Skeletal muscle tissue (tissue), 4 donors: ENCODE measurements around the gene DPYD. TPM values are rescaled to one million over a fixed set of nuclear protein-coding genes. Genes with fewer than 3 reads are reported as not detected.
A peak's percentile ranks its signal among the peaks of the same experiment; 100 is the strongest.

Experiments used
- H3K27ac ChIP-seq: one replicate; pipeline ENCODE4 v1.7.0; 2013; ENCODE audit warnings: mild to moderate bottlenecking, low read depth, low read length, inconsistent platforms
- H3K27me3 ChIP-seq, 3 donors: one replicate each; pipeline ENCODE4 v1.7.0; 2013; ENCODE audit warnings: low read length in 3 of 3; ENCODE audit not compliant: control insufficient read depth in 3 of 3, insufficient read depth in 3 of 3
- H3K36me3 ChIP-seq, 3 donors: one replicate each; pipeline ENCODE4 v1.7.0; 2013; ENCODE audit warnings: low read length in 3 of 3; ENCODE audit not compliant: control insufficient read depth in 3 of 3, insufficient read depth in 3 of 3
- H3K4me1 ChIP-seq, 3 donors: one replicate each; pipeline ENCODE4 v1.7.0; 2013; ENCODE audit warnings: low read length in 3 of 3, mild to moderate bottlenecking in 3 of 3; ENCODE audit not compliant: control insufficient read depth in 3 of 3, insufficient read depth in 3 of 3
- H3K4me3 ChIP-seq, 3 donors: one replicate each; pipeline ENCODE4 v1.7.0; 2013; ENCODE audit warnings: low read length in 3 of 3
- H3K9ac ChIP-seq, 3 donors: one replicate each; pipeline ENCODE4 v1.7.0; 2013; ENCODE audit warnings: low read length in 3 of 3, mild to moderate bottlenecking in 3 of 3, moderate library complexity in 2 of 3, low read depth in 1 of 3
- H3K9me3 ChIP-seq, 3 donors: one replicate each; pipeline ENCODE4 v1.7.0; 2013; ENCODE audit warnings: low read length in 3 of 3; ENCODE audit not compliant: control insufficient read depth in 3 of 3
- total RNA-seq: library from RNA; depleted of rRNA; stranded (reverse); fragments of >200 nt; gene quantifications from one replicate; pipeline ENCODE4 v1.2.3, GENCODE V29; 2014
- donor health status: Osteomylitis.

Gene DPYD
- total RNA-seq, 1 donor from 2014 or later = 18.8 TPM

- Histone ChIP-seq H3K9ac (no peak overlapping the region), H3K36me3 (no peaks in the 10 kb centered on the region), H3K4me1 (peaks cover 0 to 2% (median 0%) of the 10 kb centered on the region in 3 donors)
Measured at GRCh38 chr1:97157991-97158390, 762.8 kb downstream of the DPYD start.

GRCh38 chr1:97151651-97152050 lies 769.2 kb downstream of the DPYD start:
- Histone ChIP-seq H3K4me1 (no peaks in the 10 kb centered on the region), H3K9me3 (no peaks in the 10 kb centered on the region), H3K27ac (no peak overlapping the region), H3K36me3 (no peaks in the 10 kb centered on the region), H3K27me3 (no peaks in the 10 kb centered on the region), H3K9ac (no peak overlapping the region), H3K4me3 (no peak overlapping the region)

More at GRCh38 chr1:97157991-97158390, 762.8 kb downstream of the DPYD start:
- no peaks in the 10 kb centered on the region for H3K27me3 ChIP-seq
- H3K4me3 ChIP-seq = no peak overlapping the region
- H3K27ac ChIP-seq = no peak overlapping the region
- H3K9me3 ChIP-seq = no peaks in the 10 kb centered on the region

GRCh38 chr1:97145321-97145956 lies 775.4 kb downstream of the DPYD start:
- Histone ChIP-seq H3K9ac (no peak overlapping the region), H3K4me3 (no peak overlapping the region), H3K27me3 (no peaks in the 10 kb centered on the region), H3K27ac (no peak overlapping the region), H3K9me3 (no peaks in the 10 kb centered on the region), H3K4me1 (no peaks in the 10 kb centered on the region), H3K36me3 (no peaks in the 10 kb centered on the region)

- Histone ChIP-seq H3K9ac (no peak overlapping the region), H3K9me3 (no peaks in the 10 kb centered on the region), H3K27me3 (no peaks in the 10 kb centered on the region), H3K36me3 (no peaks in the 10 kb centered on the region), H3K27ac (no peak overlapping the region), H3K4me1 (no peaks in the 10 kb centered on the region), H3K4me3 (no peak overlapping the region)
Measured at GRCh38 chr1:97144527-97144926, 776.3 kb downstream of the DPYD start.

- Histone ChIP-seq H3K27ac (no peak overlapping the region), H3K36me3 (no peaks in the 10 kb centered on the region), H3K9me3 (no peaks in the 10 kb centered on the region), H3K4me3 (no peak overlapping the region), H3K4me1 (peaks cover 0 to 2% (median under 1%) of the 10 kb centered on the region in 3 donors), H3K9ac (no peak overlapping the region), H3K27me3 (no peaks in the 10 kb centered on the region)
Measured at GRCh38 chr1:97143236-97143882, 777.5 kb downstream of the DPYD start.

- H3K27me3 ChIP-seq = no peaks in the 10 kb centered on the region
- H3K4me3 ChIP-seq = no peak overlapping the region
- no peaks in the 10 kb centered on the region for H3K9me3 ChIP-seq
- peaks cover 4 to 7% (median 5%) of the 10 kb centered on the region in 3 donors for H3K4me1 ChIP-seq
- no peak overlapping the region for H3K27ac ChIP-seq
- no peak overlapping the region for H3K9ac ChIP-seq
- H3K36me3 ChIP-seq = no peaks in the 10 kb centered on the region
Measured at GRCh38 chr1:97140611-97141010, 780.2 kb downstream of the DPYD start.

GRCh38 chr1:97139512-97139911 lies 781.3 kb downstream of the DPYD start:
- no peak overlapping the region for H3K27ac ChIP-seq
- no peak overlapping the region for H3K4me3 ChIP-seq
- no peaks in the 10 kb centered on the region for H3K36me3 ChIP-seq
- H3K4me1 ChIP-seq = peaks cover 4 to 7% (median 5%) of the 10 kb centered on the region in 3 donors
- H3K9ac ChIP-seq = no peak overlapping the region
- H3K27me3 ChIP-seq = no peaks in the 10 kb centered on the region
- no peaks in the 10 kb centered on the region for H3K9me3 ChIP-seq

GRCh38 chr1:97138515-97139032 lies 782.3 kb downstream of the DPYD start:
- H3K27ac ChIP-seq = no peak overlapping the region
- H3K9ac ChIP-seq = peak overlapping the region; percentile 2 to 70 (median 57)

GRCh38 chr1:97137862-97138514 lies 782.8 kb downstream of the DPYD start:
- Histone ChIP-seq H3K27ac (no peak overlapping the region), H3K4me3 (peak overlapping the region in 2 of 3 donors; percentile 22 to 49), H3K4me1 (peaks cover 4 to 7% (median 5%) of the 10 kb centered on the region in 3 donors), H3K9me3 (no peaks in the 10 kb centered on the region), H3K27me3 (no peaks in the 10 kb centered on the region), H3K36me3 (no peaks in the 10 kb centered on the region), H3K9ac (peak overlapping the region in 2 of 3 donors; percentile 57 to 70)

More at GRCh38 chr1:97138515-97139032, 782.3 kb downstream of the DPYD start:
- H3K4me3 ChIP-seq = peak overlapping the region; percentile 22 to 49 (median 41)
- H3K36me3 ChIP-seq = no peaks in the 10 kb centered on the region
- no peaks in the 10 kb centered on the region for H3K27me3 ChIP-seq
- H3K9me3 ChIP-seq = no peaks in the 10 kb centered on the region
- peaks cover 4 to 7% (median 5%) of the 10 kb centered on the region in 3 donors for H3K4me1 ChIP-seq

GRCh38 chr1:97136996-97137395 lies 783.8 kb downstream of the DPYD start:
- Histone ChIP-seq H3K27me3 (no peaks in the 10 kb centered on the region), H3K36me3 (no peaks in the 10 kb centered on the region), H3K4me1 (peaks cover 4 to 7% (median 5%) of the 10 kb centered on the region in 3 donors), H3K9me3 (no peaks in the 10 kb centered on the region), H3K27ac (no peak overlapping the region), H3K9ac (no peak overlapping the region), H3K4me3 (no peak overlapping the region)
